K562 (cell line): Measurements from ENCODE around the gene METTL25B. TPM values are rescaled to one million over a fixed set of nuclear protein-coding genes. Genes with fewer than 3 reads are reported as not detected.

Experiments
- EGR1 ChIP-seq: fragments of 450-650 bp; conservative IDR thresholded peaks from 2 replicates; pipeline ENCODE4 v1.6.1; 2017; ENCODE audit warnings: mild to moderate bottlenecking
- ELF4 ChIP-seq: fragments of 450-650 bp; formaldehyde crosslinking; IDR thresholded peaks from 2 replicates; pipeline ENCODE4 v1.4.0; 2022; ENCODE audit warnings: missing genetic modification characterization
- FOSL1 ChIP-seq: fragments of 200-800 bp; sonication (Bioruptor generic); conservative IDR thresholded peaks from 2 replicates; pipeline ENCODE4 v1.6.1; 2016; ENCODE audit warnings: missing genetic modification characterization, missing compliant biosample characterization
- FOXO4 ChIP-seq: fragments of 450-650 bp; formaldehyde crosslinking; IDR thresholded peaks from 2 replicates; pipeline ENCODE4 v1.4.0; 2020; ENCODE audit warnings: mild to moderate bottlenecking, moderate library complexity
- HNRNPH1 ChIP-seq: fragments of 200-400 bp; formaldehyde crosslinking; optimal IDR thresholded peaks from 2 replicates; pipeline ENCODE3; 2017; ENCODE audit warnings: low read depth, mild to moderate bottlenecking, low read length, moderate library complexity
- KAT8 ChIP-seq: fragments of 450-650 bp; IDR thresholded peaks from 2 replicates; pipeline ENCODE4 v1.6.1; 2016; ENCODE audit warnings: low read depth, mild to moderate bottlenecking
- KDM1A ChIP-seq, 2 experiments: fragments of 450-650 bp; IDR thresholded peaks; 2 replicates each; pipeline ENCODE4 v1.6.1; 2016; ENCODE audit warnings: mild to moderate bottlenecking in 2 of 2
- NBN ChIP-seq: fragments of 450-650 bp; IDR thresholded peaks from 2 replicates; pipeline ENCODE4 v1.6.1; 2016; ENCODE audit warnings: low read depth, mild to moderate bottlenecking
- PATZ1 ChIP-seq: fragments of 250-450 bp; sonication (Bioruptor Pico); IDR thresholded peaks from 2 replicates; pipeline ENCODE4 v1.5.0; 2020; ENCODE audit warnings: mild to moderate bottlenecking, borderline replicate concordance
- POLR2H ChIP-seq: IDR thresholded peaks from 2 replicates; pipeline ENCODE4 v1.6.1; 2016; ENCODE audit warnings: missing genetic modification characterization, low read depth, mild to moderate bottlenecking, control low read depth, missing compliant biosample characterization, moderate library complexity
- POU5F1 ChIP-seq: fragments of 150-350 bp; IDR thresholded peaks from 2 replicates; pipeline ENCODE4 v1.6.1; 2014; ENCODE audit warnings: borderline replicate concordance, low read length, low read depth, mild to moderate bottlenecking; ENCODE audit not compliant: partially characterized antibody
- PRDM10 ChIP-seq: fragments of 450-650 bp; IDR thresholded peaks from 2 replicates; pipeline ENCODE4 v1.6.1; 2018; ENCODE audit not compliant: partially characterized antibody
- SRSF9 ChIP-seq: fragments of 200-400 bp; formaldehyde crosslinking; IDR thresholded peaks from 2 replicates; pipeline ENCODE4 v1.6.1; 2017; ENCODE audit warnings: low read depth, low read length, borderline replicate concordance
- ZFP91 ChIP-seq: sonication (generic); formaldehyde crosslinking; IDR thresholded peaks from 2 replicates; pipeline ENCODE4 v1.8.0; 2022; ENCODE audit warnings: mild to moderate bottlenecking, missing genetic modification reagents
- ZNF644 ChIP-seq: fragments of 200-800 bp; sonication (Bioruptor generic); IDR thresholded peaks from 2 replicates; pipeline ENCODE4 v1.6.1; 2016; ENCODE audit warnings: low read depth, missing genetic modification characterization, missing compliant biosample characterization
- polyA plus RNA-seq, 8 experiments: library from polyadenylated mRNA; depleted of rRNA in 4 of 8; stranded (reverse) in 5 of 8; unstranded in 3 of 8; fragments of >200 nt; fragmentation: Nextera tagmentation in 2 of 8; fragmentation: Illumina TruSeq in 1 of 8; extraction: Ambion mirVana in 2 of 8; extraction: Trizol in 1 of 8; gene quantifications; 2 replicates each; pipeline versions ENCODE4 v1.2.1 to v1.2.3, GENCODE V29; 2011 to 2014; ENCODE audit warnings: inconsistent platforms in 1 of 8, missing spikeins in 1 of 8
- total RNA-seq, 7 experiments: library from RNA; depleted of rRNA in 6 of 7; stranded (reverse); fragments of >200 nt in 6 of 7; fragmentation: Illumina TruSeq in 2 of 7; extraction: Trizol in 2 of 7; gene quantifications; 2 replicates each; pipeline versions ENCODE4 v1.2.1 to v1.2.3, GENCODE V29; 2011 to 2021; ENCODE audit warnings: low replicate concordance in 1 of 7

The METTL25B gene
- total and polyA plus RNA-seq, 9 of the 15 experiments (the other 6 are each of a cell fraction or from before 2014, with no cell fraction given) = 7.7 to 48.3 (median 33.1) TPM

GRCh38 chr1:156741481-156741983 lies 13.3 kb downstream of the METTL25B start (continued):
- 0 out of 2 replicates have a peak, but pooled peaks have one; percentile 39 for TF ChIP-seq PATZ1
- TF ChIP-seq POLR2H = 0 out of 2 replicates have a peak, but pooled peaks have one; percentile 44
- 0 out of 2 replicates have a peak, but pooled peaks have one; percentile 42 for TF ChIP-seq ZFP91 (CRISPR knock-in tag)
- no peak for TF ChIP-seq HNRNPH1
- TF ChIP-seq PRDM10 = peak; percentile 18
- peak; percentile 8; the same call in 1 of the 2 replicates for TF ChIP-seq FOSL1 (tag)
- TF ChIP-seq KAT8 = peak; percentile 76; the same call in 1 of the 2 replicates
- no peak for TF ChIP-seq FOXO4
- no peak for TF ChIP-seq POU5F1
- no peak for TF ChIP-seq SRSF9
- 0 out of 2 replicates have a peak, but pooled peaks have one; percentile 22 for TF ChIP-seq NBN
- no peak for TF ChIP-seq ELF4 (CRISPR knock-in tag)
- peak; percentile 3; the same call in 1 of the 2 replicates for TF ChIP-seq EGR1
- no peak; the same call in 1 of the 2 replicates for TF ChIP-seq ZNF644 (tag)
- TF ChIP-seq KDM1A (IDR thresholded peaks at IDR 0.05) = peak in 1 of 2 experiments; percentile 18; a peak in 1 of 4 replicates
